Coronary artery (tissue), 2 donors: ENCODE data around the gene SMARCC1.
"Not testable (repeated sequence)": the region's sequence is repeated elsewhere in the genome, so short reads cannot be mapped to it uniquely, and the experiment has no call there.

ENCODE experiments used
- DNase-seq: peaks from one replicate; pipeline ENCODE4 v3.0.0-alpha.2; 2017; ENCODE audit warnings: low spot score
- H3K27ac ChIP-seq, 2 donors: fragments of 200-600 bp; sonication (generic); one replicate each; pipeline ENCODE4 v1.5.1; 2016 to 2019
- H3K4me3 ChIP-seq: fragments of 200-600 bp; sonication (generic); 2 replicates; pipeline ENCODE4 v1.5.1; 2016; ENCODE audit warnings: mild to moderate bottlenecking, moderate library complexity
- CTCF ChIP-seq: fragments of 200-600 bp; sonication (generic); IDR thresholded peaks from one replicate; pipeline ENCODE4 v1.5.1; 2019; ENCODE audit warnings: antibody characterized with exemption

SMARCC1 gene

DNA sequence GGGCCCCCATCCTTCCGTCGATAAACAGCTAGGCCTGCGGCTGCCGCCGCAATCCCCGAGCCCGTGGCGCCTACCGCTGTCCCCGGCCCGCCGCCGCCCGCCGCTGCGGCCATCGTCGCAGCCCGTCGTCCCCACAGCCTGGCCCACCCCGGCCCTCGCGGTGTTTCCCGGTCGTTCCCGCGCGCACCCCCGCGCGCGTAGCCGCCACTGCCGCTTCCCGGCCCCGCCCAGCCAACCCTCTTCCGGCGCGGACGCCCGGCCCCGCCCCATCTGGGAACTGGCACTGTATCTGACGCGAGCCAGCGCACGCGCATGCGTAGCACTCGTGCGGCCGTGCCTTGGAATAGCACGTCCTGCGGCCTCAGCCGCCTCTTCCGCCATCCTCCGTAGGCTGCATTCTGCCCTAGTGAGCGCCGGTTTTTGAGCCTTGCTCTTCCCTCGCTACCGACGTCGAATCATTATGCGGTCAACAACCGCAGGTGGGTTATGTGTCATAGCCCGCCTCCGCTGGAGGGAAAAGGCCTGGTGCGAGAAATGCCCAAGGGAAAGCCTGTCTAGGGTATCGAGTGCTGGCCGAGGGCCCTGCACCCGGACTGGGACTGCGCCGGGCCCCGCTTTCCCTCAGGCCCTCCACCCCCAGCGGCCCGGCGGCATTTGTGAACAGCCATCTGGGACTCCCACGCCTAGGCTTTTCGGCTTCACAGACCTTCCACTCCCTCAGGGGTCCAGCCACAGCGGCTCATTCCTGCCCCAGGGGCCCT lies at the start of gene SMARCC1:
SMARCC1 (minus strand) TSS at position 209 of the 761 bp plus-strand sequence; CDS start at position 113, 96 bp downstream.
- peak within 1 kb of the TSS; percentile 95 to 99 for H3K27ac ChIP-seq
- peak; percentile 97 for DNase-seq
- TF ChIP-seq CTCF, result no peak
- H3K4me3 ChIP-seq, result peak within 1 kb of the TSS; percentile 79

GRCh38 chr3:47829482-47829881 lies 47.8 kb upstream of the SMARCC1 start:
- not testable (repeated sequence) for DNase-seq

GRCh38 chr3:47825590-47825989 lies 43.9 kb upstream of the SMARCC1 start:
- DNase-seq, result no peak
- peak overlapping the region; percentile 61 to 83 for H3K27ac ChIP-seq

More at GRCh38 chr3:47829482-47829881, 47.8 kb upstream of the SMARCC1 start:
- not testable (repeated sequence) for H3K4me3 ChIP-seq, H3K27ac ChIP-seq

GRCh38 chr3:47824541-47825473 lies 43.1 kb upstream of the SMARCC1 start:
- Histone ChIP-seq H3K27ac (peak overlapping the region; percentile 61 to 83), H3K4me3 (peak overlapping the region; percentile 93)
- peak; percentile 79 for DNase-seq
- peak; percentile 78 for TF ChIP-seq CTCF

More at GRCh38 chr3:47825590-47825989, 43.9 kb upstream of the SMARCC1 start:
- peak overlapping the region; percentile 93 for H3K4me3 ChIP-seq
- TF ChIP-seq CTCF, result no peak

GRCh38 chr3:47817609-47818008 lies 35.9 kb upstream of the SMARCC1 start:
- TF ChIP-seq CTCF, result no peak
- no peak for DNase-seq
- no peak overlapping the region for H3K4me3 ChIP-seq
- no peak overlapping the region for H3K27ac ChIP-seq

DNA sequence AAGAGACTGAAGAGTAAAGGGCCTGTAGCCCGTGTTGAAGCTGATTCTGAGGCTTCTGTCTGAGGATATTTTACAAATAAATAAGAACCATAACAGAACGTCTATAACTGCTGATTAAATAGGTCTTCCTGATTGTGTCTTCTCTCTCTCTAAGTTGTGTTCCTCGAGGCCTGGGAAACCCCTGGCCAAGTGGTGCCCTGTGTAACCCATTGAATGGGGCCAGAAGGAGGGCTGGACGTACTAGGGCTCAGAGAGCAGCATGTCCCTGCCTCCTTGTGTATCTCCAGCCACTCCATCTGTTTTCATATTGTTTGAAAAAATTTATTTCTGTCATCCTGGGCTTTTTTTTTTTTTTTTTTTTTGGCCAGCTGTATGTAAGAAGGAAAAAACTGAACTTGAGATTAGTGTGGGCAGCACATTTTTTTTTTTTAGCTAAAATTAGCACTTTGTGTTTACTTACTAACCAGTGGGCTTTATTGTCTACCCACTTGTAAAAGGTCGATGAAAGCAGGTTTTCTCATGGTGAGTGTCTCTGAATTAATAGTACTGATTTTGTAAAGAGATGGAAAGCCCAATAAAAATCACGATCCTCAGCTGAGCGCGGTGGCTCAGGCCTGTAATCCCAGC lies 32.0 kb upstream of the SMARCC1 start:
- Histone ChIP-seq H3K27ac (no peak overlapping the region), H3K4me3 (no peak overlapping the region)
- TF ChIP-seq CTCF, result no peak
- DNase-seq, result no peak

DNA sequence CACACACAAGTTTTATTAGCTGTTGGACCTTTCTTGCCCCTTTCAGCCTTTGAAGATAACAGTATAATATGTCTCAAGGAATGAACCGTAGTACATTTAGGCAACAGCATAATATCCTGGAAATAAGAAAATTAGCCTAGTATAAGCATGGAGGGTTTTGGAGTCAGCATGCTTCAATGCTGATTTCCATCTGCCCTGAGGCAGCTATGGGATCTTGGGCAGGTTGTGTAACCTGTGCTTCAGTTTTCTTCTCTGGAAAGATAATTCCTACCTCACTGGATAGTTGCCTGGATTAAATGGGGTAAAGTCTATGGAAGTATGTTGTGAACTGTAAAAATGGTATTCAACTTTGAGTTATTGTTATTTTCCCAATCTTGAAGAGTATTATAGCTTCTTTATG lies 22.9 kb upstream of the SMARCC1 start:
- TF ChIP-seq CTCF, result no peak
- DNase-seq, result no peak
- Histone ChIP-seq H3K4me3 (no peak overlapping the region), H3K27ac (no peak overlapping the region)
